ENCODE results near the gene GRB10.

GRB10 gene

DNA sequence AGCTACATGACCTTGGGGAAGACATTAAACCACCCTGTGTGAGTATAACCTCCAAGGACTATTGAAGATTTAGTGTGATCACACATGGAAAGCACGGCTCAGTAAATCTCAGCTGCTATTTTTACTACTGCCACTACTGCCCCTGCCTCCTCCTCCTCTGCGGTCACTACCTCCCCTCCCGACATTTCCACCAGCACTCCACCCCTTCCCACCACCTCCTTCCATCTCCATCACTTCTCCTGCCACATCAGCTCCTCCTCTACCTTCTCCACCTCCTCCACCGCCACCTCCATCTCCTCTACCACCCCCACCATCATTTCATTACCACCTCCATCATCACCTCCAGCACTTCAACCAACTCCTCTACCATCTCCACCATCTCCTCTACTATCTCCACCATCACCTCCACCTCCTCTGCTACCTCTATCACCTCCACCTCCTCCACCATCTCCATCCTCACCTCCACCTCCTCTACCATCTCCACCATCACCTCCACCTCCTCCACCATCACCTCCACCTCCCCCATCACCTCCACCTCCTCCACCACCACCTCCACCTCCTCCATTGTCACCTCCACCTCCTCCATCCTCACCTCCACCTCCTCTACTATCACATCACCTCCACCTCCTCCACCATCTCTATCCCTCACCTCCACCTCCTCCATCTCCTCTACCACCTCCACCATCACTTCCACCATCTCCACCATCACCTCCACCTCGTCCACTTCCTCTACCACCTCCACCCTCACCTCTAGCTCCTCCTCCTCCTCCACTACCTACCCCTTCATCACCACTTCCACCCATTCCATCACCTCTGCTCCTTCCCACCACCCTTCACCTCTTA lies 69.4 kb downstream of the GRB10 start:
- no peaks in the 10 kb centered on the region for H3K36me3 ChIP-seq (ENCODE audit: control insufficient read depth, insufficient read depth, low read length)
- H3K9me3 ChIP-seq (ENCODE audit: control insufficient read depth, low read length), result no peaks in the 10 kb centered on the region
- DNase-seq, result no peak
- no peaks in the 10 kb centered on the region for H3K27me3 ChIP-seq (replicated peaks; ENCODE audit: control insufficient read depth, insufficient read depth, low read length, poor library complexity, severe bottlenecking)
- H3K4me3 ChIP-seq (ENCODE audit: insufficient read depth, low read depth, low read length, poor library complexity, severe bottlenecking), result no peak overlapping the region
- no peak overlapping the region for H3K27ac ChIP-seq (ENCODE audit: insufficient read depth, low read length, poor library complexity, severe bottlenecking)
- no peaks in the 10 kb centered on the region for H3K4me1 ChIP-seq (ENCODE audit: control insufficient read depth, insufficient read depth, low read length, poor library complexity, severe bottlenecking)

DNA sequence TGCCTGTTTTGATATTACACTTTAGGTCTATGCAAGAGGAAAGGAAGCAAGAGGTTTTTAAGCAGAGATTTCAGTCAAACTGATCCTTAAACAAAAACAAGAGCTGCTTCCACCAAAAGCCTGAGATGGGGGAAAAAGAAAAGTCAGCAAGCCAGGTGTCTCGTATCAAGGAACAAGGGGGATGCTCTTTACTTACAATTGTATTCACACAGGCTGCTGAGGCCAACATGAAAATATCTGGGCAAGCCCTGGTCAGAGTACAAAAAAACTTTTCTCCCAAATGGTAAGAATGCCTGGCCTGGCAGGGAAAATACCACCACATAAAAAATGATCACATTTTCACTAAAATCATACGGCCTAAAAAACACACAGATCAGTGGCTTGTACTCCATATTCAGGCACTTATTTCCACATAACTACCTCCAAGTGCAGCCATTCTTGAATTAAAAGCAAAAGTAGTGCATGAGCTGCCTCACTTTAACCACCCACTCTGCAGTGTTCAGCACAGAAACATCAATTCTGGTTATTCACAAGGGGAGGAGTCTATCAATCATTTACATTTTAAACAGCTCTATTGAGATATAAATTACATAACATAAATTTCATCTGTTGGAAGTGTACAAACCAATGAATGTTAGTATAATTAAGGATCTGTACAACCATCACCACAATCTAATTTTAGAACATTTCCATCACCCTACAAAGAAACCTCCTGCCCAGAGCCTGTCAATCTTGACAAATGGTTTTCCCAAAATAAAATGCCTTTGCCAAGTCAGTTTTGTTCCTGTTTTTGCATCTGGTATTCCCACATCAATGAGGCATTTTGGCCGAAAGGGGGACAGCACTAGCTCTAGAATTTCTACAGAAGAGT lies 70.2 kb downstream of the GRB10 start:
- no peaks in the 10 kb centered on the region for H3K27me3 ChIP-seq (replicated peaks; ENCODE audit: control insufficient read depth, insufficient read depth, low read length, poor library complexity, severe bottlenecking)
- DNase-seq, result no peak
- no peaks in the 10 kb centered on the region for H3K36me3 ChIP-seq (ENCODE audit: control insufficient read depth, insufficient read depth, low read length)
- no peaks in the 10 kb centered on the region for H3K4me1 ChIP-seq (ENCODE audit: control insufficient read depth, insufficient read depth, low read length, poor library complexity, severe bottlenecking)
- no peak overlapping the region for H3K4me3 ChIP-seq (ENCODE audit: insufficient read depth, low read depth, low read length, poor library complexity, severe bottlenecking)
- no peaks in the 10 kb centered on the region for H3K9me3 ChIP-seq (ENCODE audit: control insufficient read depth, low read length)
- no peak overlapping the region for H3K27ac ChIP-seq (ENCODE audit: insufficient read depth, low read length, poor library complexity, severe bottlenecking)

DNA sequence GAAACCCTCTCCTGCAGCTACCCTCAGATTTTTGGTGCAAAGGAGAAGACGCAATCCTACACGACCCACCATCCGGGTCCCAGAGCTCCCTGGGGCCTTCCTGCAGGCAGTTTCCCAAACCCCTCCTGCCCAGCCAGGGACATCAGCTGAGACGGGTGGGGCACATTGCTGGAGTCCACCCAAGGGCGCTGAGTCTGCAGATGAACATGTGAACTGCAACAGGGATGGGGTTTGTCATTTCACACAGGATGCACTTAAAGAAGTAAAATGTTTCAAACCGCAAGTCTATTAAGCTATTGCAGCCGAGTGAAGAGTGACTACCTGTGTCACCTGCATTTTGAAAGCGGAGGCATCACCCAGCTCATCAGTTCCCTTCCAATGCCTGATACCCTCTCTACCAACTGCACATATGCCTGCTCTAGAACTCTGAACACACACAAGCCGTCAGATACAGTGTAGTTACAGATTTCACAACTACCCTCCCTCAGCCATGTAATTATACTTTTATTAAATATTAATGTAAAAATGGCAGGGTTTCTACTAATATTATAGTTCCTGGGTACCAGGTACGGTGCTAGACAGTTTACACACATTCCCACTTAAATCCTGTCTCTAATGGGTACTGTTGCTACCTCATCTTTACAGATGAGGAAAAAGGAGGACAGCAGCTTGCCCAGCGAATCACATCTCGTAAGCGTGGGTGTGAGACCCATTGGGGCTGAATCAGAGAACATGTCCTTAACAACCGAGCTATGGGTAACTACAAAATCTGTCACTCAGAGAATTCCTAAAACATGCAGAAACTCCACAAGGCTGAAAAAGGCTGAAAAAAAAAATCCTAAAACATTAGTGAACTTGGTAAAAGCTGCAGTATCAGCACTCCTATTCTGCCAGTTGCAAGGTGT lies 71.2 kb downstream of the GRB10 start:
- Histone ChIP-seq H3K4me3 (ENCODE audit: insufficient read depth, low read depth, low read length, poor library complexity, severe bottlenecking) (no peak overlapping the region), H3K27ac (ENCODE audit: insufficient read depth, low read length, poor library complexity, severe bottlenecking) (no peak overlapping the region), H3K9me3 (ENCODE audit: control insufficient read depth, low read length) (no peaks in the 10 kb centered on the region), H3K36me3 (ENCODE audit: control insufficient read depth, insufficient read depth, low read length) (no peaks in the 10 kb centered on the region), H3K27me3 (replicated peaks; ENCODE audit: control insufficient read depth, insufficient read depth, low read length, poor library complexity, severe bottlenecking) (no peaks in the 10 kb centered on the region), H3K4me1 (ENCODE audit: control insufficient read depth, insufficient read depth, low read length, poor library complexity, severe bottlenecking) (no peaks in the 10 kb centered on the region)
- no peak for DNase-seq

DNA sequence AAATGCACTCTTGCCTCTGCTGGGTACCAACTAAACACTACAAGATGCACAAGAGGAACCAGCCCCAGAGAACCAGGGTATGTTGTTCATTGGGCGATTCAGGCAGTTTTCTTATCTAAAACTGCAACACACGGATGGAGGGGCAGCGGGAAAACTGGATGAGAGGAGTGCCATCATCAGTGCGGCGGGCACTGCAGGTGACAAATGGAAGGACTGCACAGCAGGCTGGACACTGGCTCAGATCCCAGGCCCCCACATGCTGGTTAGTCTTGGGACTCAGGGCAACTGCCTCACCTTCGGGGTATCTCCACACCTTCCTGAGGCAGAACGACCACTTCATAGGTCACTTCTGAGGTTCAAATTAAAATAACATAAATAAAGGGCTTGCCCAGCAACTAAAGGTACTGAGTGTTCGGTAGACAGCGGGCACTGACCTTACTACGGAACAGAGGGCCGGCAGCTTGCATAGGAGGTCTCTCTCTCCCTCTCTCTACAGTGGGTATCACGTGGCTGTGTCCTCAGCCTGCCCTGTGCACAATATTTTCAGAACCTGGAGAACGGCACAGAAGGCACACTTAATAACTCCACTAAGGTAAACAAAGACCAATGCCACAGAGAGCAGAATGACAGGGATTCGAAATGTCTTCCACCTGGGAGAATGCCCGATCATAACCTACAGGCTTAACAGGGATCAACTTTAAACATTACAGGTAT lies 72.1 kb downstream of the GRB10 start:
- Histone ChIP-seq H3K36me3 (ENCODE audit: control insufficient read depth, insufficient read depth, low read length) (no peaks in the 10 kb centered on the region), H3K4me1 (ENCODE audit: control insufficient read depth, insufficient read depth, low read length, poor library complexity, severe bottlenecking) (no peaks in the 10 kb centered on the region), H3K9me3 (ENCODE audit: control insufficient read depth, low read length) (no peaks in the 10 kb centered on the region), H3K27ac (ENCODE audit: insufficient read depth, low read length, poor library complexity, severe bottlenecking) (no peak overlapping the region), H3K27me3 (replicated peaks; ENCODE audit: control insufficient read depth, insufficient read depth, low read length, poor library complexity, severe bottlenecking) (no peaks in the 10 kb centered on the region), H3K4me3 (ENCODE audit: insufficient read depth, low read depth, low read length, poor library complexity, severe bottlenecking) (no peak overlapping the region)
- no peak for DNase-seq

DNA sequence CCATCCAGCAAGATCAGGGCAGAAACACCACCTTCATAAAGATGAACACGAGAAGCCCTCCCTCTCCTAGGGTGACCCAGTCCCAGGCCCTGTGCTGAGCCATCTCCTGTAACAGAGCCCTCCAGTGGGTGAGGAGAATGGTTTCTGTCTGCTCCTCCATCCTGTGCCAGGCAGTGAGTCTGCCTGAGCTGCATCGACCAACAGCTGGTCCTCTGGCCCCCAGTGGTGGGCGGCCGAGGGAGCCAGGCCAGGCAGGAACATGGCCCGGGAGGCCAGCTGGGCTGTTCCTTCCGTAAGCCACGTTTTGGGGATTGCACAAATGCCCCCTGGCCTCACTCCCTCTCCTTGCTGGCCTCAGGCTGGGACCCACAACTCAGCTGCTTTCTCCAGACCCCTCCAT lies 73.5 kb downstream of the GRB10 start:
- no peaks in the 10 kb centered on the region for H3K36me3 ChIP-seq (ENCODE audit: control insufficient read depth, insufficient read depth, low read length)
- H3K4me3 ChIP-seq (ENCODE audit: insufficient read depth, low read depth, low read length, poor library complexity, severe bottlenecking), result no peak overlapping the region
- no peaks in the 10 kb centered on the region for H3K9me3 ChIP-seq (ENCODE audit: control insufficient read depth, low read length)
- no peaks in the 10 kb centered on the region for H3K27me3 ChIP-seq (replicated peaks; ENCODE audit: control insufficient read depth, insufficient read depth, low read length, poor library complexity, severe bottlenecking)
- no peak overlapping the region for H3K27ac ChIP-seq (ENCODE audit: insufficient read depth, low read length, poor library complexity, severe bottlenecking)
- H3K4me1 ChIP-seq (ENCODE audit: control insufficient read depth, insufficient read depth, low read length, poor library complexity, severe bottlenecking), result no peaks in the 10 kb centered on the region
- DNase-seq, result no peak

DNA sequence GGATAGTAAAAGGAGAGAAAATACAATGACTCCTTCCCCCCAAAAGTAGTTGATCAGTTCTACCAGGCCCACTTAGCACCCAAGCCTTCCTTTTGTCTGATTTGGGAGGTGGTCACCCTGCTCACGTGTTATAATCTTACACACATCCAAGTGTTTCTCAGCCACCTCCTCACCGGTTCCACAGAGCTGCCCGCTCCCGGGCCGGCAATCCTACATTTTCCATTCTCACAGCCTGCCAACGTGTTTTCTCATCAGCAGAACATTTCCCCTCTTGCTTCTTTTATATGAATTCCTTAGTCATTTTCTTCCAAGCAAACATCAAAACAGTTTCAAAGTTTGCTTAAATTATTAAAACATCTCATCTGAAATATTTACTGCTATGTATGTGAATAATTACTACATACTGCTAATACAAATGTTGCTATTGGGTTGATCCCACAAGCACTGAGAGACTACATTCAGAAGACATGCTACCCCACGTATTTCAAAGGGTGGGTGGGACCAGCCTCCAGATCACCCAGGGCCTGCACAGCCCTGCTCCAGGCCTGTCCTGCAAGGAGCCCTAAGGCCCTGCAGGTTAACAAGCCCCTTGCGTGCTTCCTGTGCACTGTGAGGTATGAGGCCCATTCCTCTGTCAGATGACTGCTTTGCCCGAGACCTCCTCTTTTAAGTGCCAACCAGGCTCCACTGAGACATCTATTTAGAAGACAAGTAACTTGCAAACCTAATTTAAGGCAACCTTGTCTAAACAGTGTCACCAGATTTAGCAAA lies 75.3 kb downstream of the GRB10 start:
- H3K9me3 ChIP-seq (ENCODE audit: control insufficient read depth, low read length), result no peaks in the 10 kb centered on the region
- no peak overlapping the region for H3K27ac ChIP-seq (ENCODE audit: insufficient read depth, low read length, poor library complexity, severe bottlenecking)
- no peaks in the 10 kb centered on the region for H3K36me3 ChIP-seq (ENCODE audit: control insufficient read depth, insufficient read depth, low read length)
- H3K4me1 ChIP-seq (ENCODE audit: control insufficient read depth, insufficient read depth, low read length, poor library complexity, severe bottlenecking), result no peaks in the 10 kb centered on the region
- H3K27me3 ChIP-seq (replicated peaks; ENCODE audit: control insufficient read depth, insufficient read depth, low read length, poor library complexity, severe bottlenecking), result no peaks in the 10 kb centered on the region
- no peak for DNase-seq
- no peak overlapping the region for H3K4me3 ChIP-seq (ENCODE audit: insufficient read depth, low read depth, low read length, poor library complexity, severe bottlenecking)

DNA sequence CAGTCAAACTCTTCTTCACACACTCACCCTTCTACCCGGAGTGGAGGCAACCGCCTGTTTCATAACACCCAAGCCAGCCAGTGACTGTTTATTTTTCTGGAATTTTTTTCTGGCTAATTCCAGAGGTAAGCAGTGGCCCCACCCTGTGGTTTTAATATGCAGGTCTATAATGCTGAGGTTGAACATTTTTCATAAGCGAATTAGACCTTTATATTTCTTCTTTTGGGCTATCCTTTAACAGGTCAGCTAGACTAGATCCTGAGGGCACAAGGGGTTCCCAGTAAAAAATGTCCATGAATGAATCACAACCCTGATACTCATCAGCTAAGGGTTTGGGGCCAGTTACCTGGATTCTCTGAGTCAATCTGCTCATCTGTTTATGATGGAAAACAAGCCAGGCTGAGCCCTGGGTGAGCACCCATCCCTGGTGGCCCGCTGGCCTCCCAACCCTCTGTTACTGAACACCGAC lies 76.2 kb downstream of the GRB10 start:
- no peaks in the 10 kb centered on the region for H3K36me3 ChIP-seq (ENCODE audit: control insufficient read depth, insufficient read depth, low read length)
- H3K4me1 ChIP-seq (ENCODE audit: control insufficient read depth, insufficient read depth, low read length, poor library complexity, severe bottlenecking), result no peaks in the 10 kb centered on the region
- no peak overlapping the region for H3K4me3 ChIP-seq (ENCODE audit: insufficient read depth, low read depth, low read length, poor library complexity, severe bottlenecking)
- H3K27ac ChIP-seq (ENCODE audit: insufficient read depth, low read length, poor library complexity, severe bottlenecking), result no peak overlapping the region
- no peaks in the 10 kb centered on the region for H3K9me3 ChIP-seq (ENCODE audit: control insufficient read depth, low read length)
- H3K27me3 ChIP-seq (replicated peaks; ENCODE audit: control insufficient read depth, insufficient read depth, low read length, poor library complexity, severe bottlenecking), result no peaks in the 10 kb centered on the region
- DNase-seq, result no peak

DNA sequence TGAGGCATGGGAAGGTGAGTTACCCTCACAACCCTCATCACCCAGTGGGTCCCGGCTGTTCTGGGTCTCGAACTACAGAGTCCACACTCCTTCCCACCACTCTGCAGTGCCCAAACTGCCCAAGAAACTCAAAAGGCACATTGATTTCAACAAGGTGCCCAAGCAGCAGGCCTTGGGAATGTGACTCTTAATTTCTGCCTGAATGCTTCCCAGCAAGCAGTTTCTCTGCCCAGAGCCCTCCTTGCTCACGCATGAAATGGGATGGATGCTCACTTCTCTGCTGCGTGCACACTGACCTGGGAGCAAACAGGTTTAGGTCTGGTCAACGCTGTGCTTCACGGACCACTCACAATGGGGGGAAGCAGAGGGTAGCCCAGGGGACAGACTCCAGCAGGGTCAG lies 77.9 kb downstream of the GRB10 start:
- Histone ChIP-seq H3K9me3 (ENCODE audit: control insufficient read depth, low read length) (no peaks in the 10 kb centered on the region), H3K36me3 (ENCODE audit: control insufficient read depth, insufficient read depth, low read length) (no peaks in the 10 kb centered on the region), H3K4me1 (ENCODE audit: control insufficient read depth, insufficient read depth, low read length, poor library complexity, severe bottlenecking) (no peaks in the 10 kb centered on the region), H3K27me3 (replicated peaks; ENCODE audit: control insufficient read depth, insufficient read depth, low read length, poor library complexity, severe bottlenecking) (no peaks in the 10 kb centered on the region), H3K4me3 (ENCODE audit: insufficient read depth, low read depth, low read length, poor library complexity, severe bottlenecking) (no peak overlapping the region), H3K27ac (ENCODE audit: insufficient read depth, low read length, poor library complexity, severe bottlenecking) (no peak overlapping the region)
- DNase-seq, result no peak

DNA sequence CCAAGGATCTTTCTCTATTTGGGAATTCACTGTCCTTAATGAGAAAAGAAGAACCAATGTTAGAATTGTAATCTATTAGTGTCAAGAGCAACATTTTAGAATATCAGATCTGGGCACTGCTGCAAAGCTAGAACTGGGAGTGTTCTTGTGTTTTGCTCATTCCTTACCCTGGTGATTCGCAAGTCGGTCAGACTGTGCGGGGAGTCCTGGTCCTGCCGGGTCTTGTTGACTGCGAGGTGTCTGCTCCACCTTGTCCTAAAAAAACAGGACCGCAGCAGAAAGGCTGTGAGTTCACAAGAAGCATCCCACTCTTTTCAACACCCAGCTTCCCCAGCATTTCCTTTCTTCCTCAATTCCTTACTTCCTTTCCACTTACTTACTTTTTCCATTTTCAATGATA lies 79.0 kb downstream of the GRB10 start:
- Histone ChIP-seq H3K4me3 (ENCODE audit: insufficient read depth, low read depth, low read length, poor library complexity, severe bottlenecking) (no peak overlapping the region), H3K27ac (ENCODE audit: insufficient read depth, low read length, poor library complexity, severe bottlenecking) (no peak overlapping the region), H3K36me3 (ENCODE audit: control insufficient read depth, insufficient read depth, low read length) (no peaks in the 10 kb centered on the region), H3K4me1 (ENCODE audit: control insufficient read depth, insufficient read depth, low read length, poor library complexity, severe bottlenecking) (no peaks in the 10 kb centered on the region), H3K27me3 (replicated peaks; ENCODE audit: control insufficient read depth, insufficient read depth, low read length, poor library complexity, severe bottlenecking) (no peaks in the 10 kb centered on the region), H3K9me3 (ENCODE audit: control insufficient read depth, low read length) (no peaks in the 10 kb centered on the region)
- DNase-seq, result no peak
